ENCODE data around the gene UBE2I.
"Not testable (repeated sequence)": the region's sequence is repeated elsewhere in the genome, so short reads cannot be mapped to it uniquely, and the experiment has no call there.

UBE2I gene

GRCh38 chr16:1314399-1315068 lies 5.1 kb downstream of the UBE2I start:
- DNase-seq (ENCODE audit: low read depth in 3 of 3): no peak

DNA sequence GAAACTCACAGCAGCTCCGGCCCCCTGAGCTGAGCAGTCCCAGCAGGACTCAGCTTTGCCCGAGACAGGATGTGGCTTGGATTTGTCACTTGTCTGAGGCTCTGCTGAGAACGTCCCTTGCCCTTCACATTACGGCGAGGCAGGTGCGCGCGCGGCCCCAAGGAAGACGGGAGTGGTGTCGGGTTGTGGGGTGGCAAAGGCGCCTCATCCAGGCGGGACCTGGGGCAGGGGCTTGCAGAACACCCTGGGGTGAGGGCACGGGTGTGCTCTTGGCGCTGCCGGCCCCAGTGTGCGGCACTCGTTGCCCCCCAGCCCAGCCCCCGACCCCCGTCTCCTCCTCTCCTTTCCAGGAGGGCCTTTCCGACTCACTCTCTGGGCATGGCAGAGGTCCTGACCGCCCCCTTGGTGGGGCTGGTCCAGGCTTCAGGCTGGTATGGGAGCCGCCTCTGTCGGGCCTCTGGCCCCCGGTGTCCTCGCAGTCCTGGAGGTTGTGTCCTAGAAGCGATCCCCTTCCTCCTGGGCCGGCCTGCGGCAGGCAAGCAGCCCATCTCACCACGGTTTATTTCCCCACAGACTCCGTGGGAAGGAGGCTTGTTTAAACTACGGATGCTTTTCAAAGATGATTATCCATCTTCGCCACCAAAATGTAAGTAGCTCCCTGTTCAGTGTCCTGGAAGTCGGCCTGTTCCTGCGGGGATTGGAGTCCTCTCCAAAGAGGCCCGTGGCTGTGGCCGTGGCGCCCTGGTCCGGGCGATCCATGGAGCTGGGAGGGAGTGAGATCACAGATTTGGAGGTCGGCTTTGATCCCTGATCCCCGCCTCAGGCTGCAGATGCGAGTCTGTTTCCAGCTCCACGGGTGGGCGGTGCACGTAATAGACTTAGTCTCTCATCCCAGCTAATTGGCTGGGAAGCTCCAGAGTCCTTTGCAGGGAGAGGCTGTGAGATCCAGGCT lies 5.9 kb downstream of the UBE2I start:
- no peak for DNase-seq (ENCODE audit: low read depth in 3 of 3)

DNA sequence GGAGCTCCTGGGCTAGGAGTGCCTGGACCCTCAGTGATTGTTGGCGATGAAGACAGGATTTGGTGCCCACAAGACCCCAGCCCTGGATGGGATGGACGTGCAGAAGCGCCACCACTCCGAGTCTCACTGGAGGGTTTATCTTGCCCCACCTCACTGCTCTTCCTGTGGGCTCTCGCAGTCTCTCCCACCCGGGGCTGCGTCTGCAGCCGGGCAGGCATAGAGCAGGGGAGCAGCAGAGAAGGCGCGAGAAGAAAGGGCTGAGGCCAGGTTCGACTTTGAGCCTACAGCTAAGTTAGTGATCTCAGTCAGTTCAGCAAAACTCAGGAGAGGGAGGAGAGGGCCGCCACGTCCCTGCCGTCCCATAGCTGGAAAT lies 6.6 kb downstream of the UBE2I start:
- no peak for DNase-seq (ENCODE audit: low read depth in 3 of 3)

GRCh38 chr16:1317479-1318267 lies 8.2 kb downstream of the UBE2I start:
- DNase-seq (ENCODE audit: low read depth in 3 of 3): no peak

- no peak for DNase-seq (ENCODE audit: low read depth in 3 of 3)
Measured at GRCh38 chr16:1318268-1318545, 8.8 kb downstream of the UBE2I start.

DNA sequence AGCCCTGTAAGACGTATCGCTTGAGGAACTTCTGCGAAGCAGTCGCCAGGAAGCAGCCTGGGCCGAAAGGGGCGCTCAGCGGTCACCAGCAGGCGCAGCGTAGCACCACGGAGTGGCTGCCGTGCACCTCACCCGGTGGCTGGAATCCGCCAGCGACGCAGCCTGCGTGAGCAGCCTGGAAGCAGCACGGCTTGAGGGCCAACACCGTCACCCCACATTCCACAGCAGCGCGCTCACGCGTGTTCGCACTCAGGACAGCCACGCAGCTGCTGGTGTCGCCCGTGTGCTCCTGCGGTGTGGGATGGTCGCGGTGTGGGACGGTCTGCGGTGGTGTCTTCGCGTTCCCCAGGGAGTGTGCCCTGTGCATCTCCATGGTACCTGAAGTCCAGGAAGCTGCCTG lies 9.6 kb downstream of the UBE2I start:
- no peak for DNase-seq (ENCODE audit: low read depth in 3 of 3)

DNA sequence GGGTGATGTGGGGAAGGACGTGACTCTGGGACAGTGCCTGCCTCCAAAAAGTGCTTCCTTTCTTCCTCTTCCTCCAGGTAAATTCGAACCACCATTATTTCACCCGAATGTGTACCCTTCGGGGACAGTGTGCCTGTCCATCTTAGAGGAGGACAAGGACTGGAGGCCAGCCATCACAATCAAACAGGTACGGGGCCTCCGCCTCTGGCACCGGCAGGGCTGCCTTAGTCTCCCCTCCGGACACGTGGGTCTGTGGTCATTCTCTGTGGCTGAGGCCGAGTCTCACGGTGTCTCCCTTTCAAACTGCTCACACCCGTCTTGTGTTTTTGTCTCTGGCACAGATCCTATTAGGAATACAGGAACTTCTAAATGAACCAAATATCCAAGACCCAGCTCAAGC lies 10.7 kb downstream of the UBE2I start:
- DNase-seq (ENCODE audit: low read depth in 3 of 3): no peak

DNA sequence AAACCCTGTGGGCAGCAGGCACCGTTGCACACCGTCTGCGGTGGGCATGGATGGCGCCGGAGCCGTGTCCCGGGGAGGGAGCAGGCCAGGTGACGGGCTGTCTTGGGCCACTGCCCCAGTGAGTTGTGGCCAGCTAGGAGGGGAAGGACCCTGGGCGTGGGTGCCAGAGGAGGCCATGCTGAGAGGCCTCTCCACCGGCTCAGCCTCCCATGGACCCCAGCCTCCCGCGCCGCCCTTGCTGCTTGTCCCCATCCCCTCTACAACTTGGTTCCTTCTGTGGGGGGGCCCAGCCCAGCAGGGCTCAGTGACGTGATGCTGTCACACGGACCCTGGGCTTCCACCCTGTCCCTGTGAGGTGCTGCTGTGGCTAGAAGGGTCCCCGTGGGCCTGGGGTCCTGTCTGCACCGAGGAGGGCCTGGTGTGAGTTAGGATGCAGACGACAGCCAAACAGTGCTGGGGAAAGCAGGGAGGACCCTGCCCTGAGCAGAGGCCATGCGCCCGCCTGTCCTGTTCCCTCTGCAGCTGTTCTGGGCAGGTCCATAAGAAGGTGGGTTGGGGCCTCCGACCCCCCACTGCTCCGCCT lies 11.3 kb downstream of the UBE2I start:
- DNase-seq (ENCODE audit: low read depth in 3 of 3): no peak

DNA sequence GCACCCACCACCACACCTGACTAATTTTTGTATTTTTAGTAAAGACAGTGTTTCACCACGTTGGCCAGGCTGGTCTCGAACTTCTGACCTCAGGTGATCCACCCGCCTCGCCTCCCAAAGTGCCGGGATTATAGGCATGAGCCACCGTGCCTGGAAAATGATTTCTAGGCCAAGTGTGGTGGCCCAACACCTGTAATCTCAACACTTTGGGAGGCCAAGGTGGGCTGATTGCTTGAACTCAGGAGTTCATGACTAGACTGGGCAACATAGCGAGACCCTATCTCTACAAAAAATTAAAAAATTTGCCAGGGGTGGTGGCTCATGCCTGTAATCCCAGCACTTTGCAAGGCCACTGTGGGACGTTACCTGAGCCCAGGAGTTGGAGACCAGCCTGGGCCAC lies 13.0 kb downstream of the UBE2I start:
- DNase-seq (ENCODE audit: low read depth in 3 of 3): no peak

DNA sequence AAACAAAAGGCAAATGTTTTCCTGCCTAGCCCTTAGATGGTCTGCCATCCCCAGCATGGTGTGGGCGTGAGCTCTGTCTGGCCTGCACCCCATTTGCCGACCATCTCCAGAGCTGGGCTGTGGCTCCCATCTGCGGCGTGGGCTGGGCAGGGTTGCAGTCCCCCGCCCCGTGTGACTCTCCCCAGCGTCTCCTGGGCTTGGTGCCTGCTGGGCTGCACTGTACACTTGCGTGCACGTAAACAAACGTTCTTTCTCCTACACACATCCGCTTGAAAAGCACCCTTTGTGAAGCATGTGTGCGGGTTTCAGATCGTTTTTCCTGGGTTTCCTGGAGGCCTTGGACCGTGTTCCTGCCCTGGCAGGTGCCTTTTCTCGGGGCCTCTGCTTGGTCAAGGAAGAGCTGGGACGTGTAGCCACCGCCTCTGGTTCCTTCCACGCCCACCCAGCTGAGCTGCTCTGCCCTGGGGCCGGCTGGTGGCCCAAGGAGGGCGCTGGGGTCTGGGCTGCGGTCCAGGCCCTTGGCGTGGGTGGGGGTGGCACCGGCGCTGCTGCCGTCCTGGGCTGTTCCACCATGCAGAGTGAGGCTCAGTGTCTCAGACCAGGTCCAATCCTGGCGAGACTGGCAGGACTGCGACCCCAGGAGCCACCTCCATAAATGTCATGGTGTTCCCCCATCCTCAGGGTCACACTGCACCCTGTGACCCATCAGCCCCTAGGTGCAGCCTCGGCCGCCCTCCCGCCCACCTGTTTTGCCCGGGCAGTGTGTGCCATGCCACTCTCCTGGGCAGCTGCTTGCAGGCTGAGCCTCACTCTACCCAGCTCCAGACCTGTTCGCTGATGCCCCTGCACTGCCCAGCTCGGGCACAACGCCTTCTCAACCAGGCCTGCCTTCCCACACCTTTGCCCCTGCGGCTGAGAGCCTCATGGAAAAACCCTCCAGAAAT lies 14.1 kb downstream of the UBE2I start:
- DNase-seq (ENCODE audit: low read depth in 3 of 3): no peak

GRCh38 chr16:1324286-1324826 lies 14.9 kb downstream of the UBE2I start:
- no peak for DNase-seq (ENCODE audit: low read depth in 3 of 3)

- DNase-seq (ENCODE audit: low read depth in 3 of 3): no peak
Measured at GRCh38 chr16:1325261-1325660, 15.8 kb downstream of the UBE2I start.

DNA sequence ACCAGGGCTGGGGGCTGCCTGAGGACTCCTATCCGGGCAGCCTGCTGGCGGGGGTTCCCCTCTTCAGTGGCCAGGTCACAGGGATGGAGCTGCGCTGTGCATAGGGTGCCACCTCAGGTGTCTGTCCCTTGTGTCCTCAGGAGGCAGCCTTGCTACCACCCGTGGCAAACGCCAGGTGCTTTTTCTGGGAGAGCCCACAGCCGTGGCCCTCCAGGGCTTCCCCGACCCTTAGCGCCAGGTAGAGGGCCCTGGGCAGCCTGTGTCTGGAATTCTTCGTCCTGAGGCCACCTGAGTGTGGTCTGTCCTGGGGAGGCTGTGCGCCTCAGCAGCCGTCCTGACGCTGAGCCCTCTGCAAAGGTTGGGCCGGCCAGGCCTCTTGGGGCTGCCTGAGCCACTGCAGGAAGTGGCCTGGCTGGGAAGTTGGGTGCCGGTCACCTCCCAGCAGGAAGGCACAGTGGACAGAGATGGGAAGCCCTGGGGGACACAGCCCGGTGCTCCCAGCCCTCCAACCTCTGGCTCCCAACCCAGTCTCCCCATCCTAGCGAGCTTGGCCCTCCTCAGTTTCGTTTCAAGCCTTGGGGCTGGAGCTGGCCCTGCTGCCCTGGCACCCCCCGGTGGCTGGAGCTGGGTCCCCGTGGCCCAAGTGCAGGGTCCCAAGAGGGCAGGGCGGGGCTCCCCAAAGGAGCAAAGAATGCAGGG lies 16.4 kb downstream of the UBE2I start:
- no peak for DNase-seq (ENCODE audit: low read depth in 3 of 3)

GRCh38 chr16:1326391-1326790 lies 17.0 kb downstream of the UBE2I start:
- DNase-seq (ENCODE audit: low read depth in 3 of 3): no peak

DNA sequence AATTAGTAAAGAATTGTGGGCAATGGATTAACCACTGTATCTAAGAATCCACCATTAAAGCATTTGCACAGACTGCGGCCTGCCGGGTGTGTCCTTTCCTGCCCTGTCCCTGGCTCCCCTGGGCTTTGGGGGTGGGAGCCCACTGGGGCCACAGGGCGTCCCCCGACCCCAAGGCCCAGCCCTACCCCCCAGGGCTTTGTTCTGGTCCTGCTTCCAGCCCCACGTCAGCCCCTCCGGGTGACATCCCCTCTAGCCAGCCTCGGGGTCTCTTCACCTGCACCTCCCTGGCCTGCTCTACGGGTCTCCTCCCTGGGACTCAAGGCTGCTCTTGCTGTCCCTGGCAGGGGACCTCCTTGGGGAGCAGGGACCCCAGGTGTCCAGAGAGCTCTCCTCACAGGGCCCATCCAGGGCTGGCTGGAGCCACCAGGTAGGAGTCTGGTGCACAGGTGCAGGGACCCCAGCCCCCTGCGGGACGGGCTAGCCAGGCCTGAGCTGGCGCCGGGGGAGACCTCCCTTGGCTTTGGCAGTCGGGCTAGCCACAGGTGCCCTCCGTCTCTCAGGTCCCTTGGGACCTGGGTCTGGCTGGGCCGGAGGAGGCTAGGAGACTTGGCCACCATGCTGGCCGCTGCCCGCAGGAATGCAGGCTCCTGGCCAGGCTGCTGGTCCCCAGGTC lies 17.6 kb downstream of the UBE2I start:
- no peak for DNase-seq (ENCODE audit: low read depth in 3 of 3)

DNA sequence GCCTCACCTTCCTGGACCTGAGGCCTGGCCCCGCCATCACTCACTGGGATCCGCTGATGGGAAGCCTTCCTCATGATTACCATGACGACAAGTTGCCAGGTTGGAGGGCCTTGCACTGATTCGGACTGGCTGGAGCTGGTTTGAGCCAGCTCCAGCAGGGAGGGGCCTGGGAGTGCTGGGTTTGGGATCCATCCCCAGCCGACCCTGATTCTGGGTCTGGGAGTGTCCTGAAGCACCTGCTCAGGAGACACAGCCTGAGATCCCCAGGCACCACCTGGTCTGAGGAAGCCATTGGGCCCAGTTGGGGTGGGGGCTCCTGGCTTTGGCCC lies 18.1 kb downstream of the UBE2I start:
- no peak for DNase-seq (ENCODE audit: low read depth in 3 of 3)

GRCh38 chr16:1328136-1328535 lies 18.7 kb downstream of the UBE2I start:
- not testable (repeated sequence) for DNase-seq (ENCODE audit: low read depth in 3 of 3)

- not testable (repeated sequence) for DNase-seq (ENCODE audit: low read depth in 3 of 3)
Measured at GRCh38 chr16:1328961-1329360, 19.5 kb downstream of the UBE2I start.

DNA sequence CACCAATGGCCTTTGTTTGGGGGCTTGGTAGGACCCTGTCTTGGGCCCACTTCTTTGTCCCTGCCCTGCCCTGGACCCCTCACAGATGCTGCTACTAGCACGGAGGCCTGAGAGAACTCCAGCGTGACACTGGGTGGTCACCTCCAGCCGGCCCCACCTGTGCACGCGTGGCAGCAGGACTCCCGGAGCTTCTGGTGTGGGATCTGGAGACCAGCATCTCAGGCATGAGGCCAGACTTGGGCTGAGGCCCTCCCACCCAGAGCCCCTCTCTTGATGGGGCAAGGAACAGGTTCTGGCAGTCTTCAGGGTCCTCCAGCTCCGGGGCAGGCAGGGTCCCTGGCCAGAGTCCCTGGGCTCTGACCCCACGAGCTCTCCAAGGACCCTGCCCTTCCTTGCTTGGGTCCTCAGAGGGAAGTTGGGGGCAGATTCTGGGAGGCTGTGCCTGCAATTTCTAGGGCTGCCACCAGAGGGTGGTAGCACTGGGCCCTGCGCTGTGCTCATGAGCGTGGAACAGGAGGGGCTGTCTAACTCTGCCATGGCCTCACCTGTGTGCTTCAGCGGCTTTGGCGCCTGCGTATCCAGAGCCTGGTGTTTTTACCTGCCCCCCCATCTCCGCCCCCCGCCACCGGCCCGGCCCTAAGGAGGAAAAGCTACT lies 21.0 kb downstream of the UBE2I start:
- no peak for DNase-seq (ENCODE audit: low read depth in 3 of 3)
